K562 treated with DMSO at 1 percent for 48 hours (cell line): ENCODE data around the gene ABCA6. TPM values are rescaled to one million over a fixed set of nuclear protein-coding genes. Genes with fewer than 3 reads are reported as not detected.

ENCODE experiments used
- total RNA-seq: library from RNA; unstranded; fragments of 300-600 nt; gene quantifications from 2 replicates; pipeline ENCODE4 v1.2.3, GENCODE V29; 2022; ENCODE audit warnings: low replicate concordance; ENCODE audit errors: extremely low read depth

ABCA6 gene
- not detected in 2 replicates for total RNA-seq

GRCh38 chr17:69141431-69142174 lies at the start of gene ABCA6:
Gene ABCA6, minus strand, starts transcription at chr17:69141895. Its CDS starts 1,192 bp downstream, at chr17:69140703.

GRCh38 chr17:69060822-69061221 lies 80.9 kb downstream of the ABCA6 start, which contains the start of gene ABCA9:
Gene ABCA9, minus strand, starts transcription at chr17:69060927. Its CDS starts 9,801 bp downstream, at chr17:69051126.

Other genes starting within 250 kb of the ABCA6 start
- gene ABCA8, start 186.5 kb downstream of the ABCA6 start, total RNA-seq, result not detected in 2 replicates
- not detected in 2 replicates for gene ABCA9, start 81.0 kb downstream of the ABCA6 start, total RNA-seq
- not detected in 2 replicates for gene ABCA10, start 86.9 kb upstream of the ABCA6 start, total RNA-seq
- gene ABCA5, start 185.2 kb upstream of the ABCA6 start, total RNA-seq, result not detected in 2 replicates